Karpas-422 (cell line): ENCODE results near the gene NAP1L1. TPM values are rescaled to one million over a fixed set of nuclear protein-coding genes. Genes with fewer than 3 reads are reported as not detected.

Experiments
- DNase-seq: peaks from one replicate; pipeline ENCODE4 v3.0.0-alpha.2; 2015
- H2AFZ ChIP-seq: fragments of 200-600 bp; sonication (generic); 2 replicates; pipeline ENCODE4 v1.6.1; 2014; ENCODE audit warnings: antibody characterized with exemption, low read length, mixed read lengths
- H3K27ac ChIP-seq: fragments of 200-600 bp; sonication (generic); 2 replicates; pipeline ENCODE4 v1.5.1; 2014; ENCODE audit warnings: mild to moderate bottlenecking, low read length, moderate library complexity
- H3K27me3 ChIP-seq: fragments of 200-600 bp; sonication (generic); 2 replicates; pipeline ENCODE4 v1.6.1; 2014; ENCODE audit warnings: low read length, mixed read lengths
- H3K36me3 ChIP-seq: fragments of 200-600 bp; sonication (generic); 2 replicates; pipeline ENCODE4 v1.6.1; 2014; ENCODE audit warnings: low read length, mixed read lengths; ENCODE audit not compliant: insufficient read depth
- H3K4me1 ChIP-seq: fragments of 200-600 bp; sonication (generic); 2 replicates; pipeline ENCODE4 v1.6.1; 2014; ENCODE audit warnings: mild to moderate bottlenecking, low read length, mixed read lengths
- H3K4me2 ChIP-seq: fragments of 200-600 bp; sonication (generic); 2 replicates; pipeline ENCODE4 v1.6.1; 2014; ENCODE audit warnings: low read length, low read depth, mild to moderate bottlenecking; ENCODE audit not compliant: poor library complexity, severe bottlenecking
- H3K4me3 ChIP-seq: fragments of 200-600 bp; sonication (generic); 2 replicates; pipeline ENCODE4 v1.5.1; 2014; ENCODE audit warnings: mild to moderate bottlenecking, antibody characterized with exemption, low read length, mixed read lengths
- H3K79me2 ChIP-seq: fragments of 200-600 bp; sonication (generic); 2 replicates; pipeline ENCODE4 v1.6.1; 2014; ENCODE audit warnings: mild to moderate bottlenecking, low read length, mixed read lengths
- H3K9ac ChIP-seq: fragments of 200-600 bp; sonication (generic); 2 replicates; pipeline ENCODE4 v1.6.0; 2014; ENCODE audit warnings: low read length
- H3K9me2 ChIP-seq: fragments of 200-600 bp; sonication (generic), shearing (Covaris generic); replicated peaks from 2 replicates; pipeline ENCODE4 v1.6.0; 2014; ENCODE audit warnings: mild to moderate bottlenecking, low read length, moderate library complexity; ENCODE audit not compliant: insufficient read depth
- H3K9me3 ChIP-seq: fragments of 300-700, 200-600 bp; sonication (generic); 2 replicates; pipeline ENCODE4 v1.6.1; 2014; ENCODE audit warnings: low read length, mixed read lengths
- H4K20me1 ChIP-seq: fragments of 200-600 bp; sonication (generic); 2 replicates; pipeline ENCODE4 v1.6.1; 2014; ENCODE audit warnings: mild to moderate bottlenecking, antibody characterized with exemption, low read length, low read depth; ENCODE audit not compliant: insufficient read depth
- total RNA-seq: library from RNA; depleted of rRNA; stranded (reverse); fragments of >200 nt; shearing (Covaris generic); gene quantifications from 2 replicates; pipeline ENCODE4 v1.2.3, GENCODE V29; 2014; ENCODE audit warnings: low replicate concordance

Gene NAP1L1
- total RNA-seq, 1 experiment from 2014 or later, result 401 TPM

DNA sequence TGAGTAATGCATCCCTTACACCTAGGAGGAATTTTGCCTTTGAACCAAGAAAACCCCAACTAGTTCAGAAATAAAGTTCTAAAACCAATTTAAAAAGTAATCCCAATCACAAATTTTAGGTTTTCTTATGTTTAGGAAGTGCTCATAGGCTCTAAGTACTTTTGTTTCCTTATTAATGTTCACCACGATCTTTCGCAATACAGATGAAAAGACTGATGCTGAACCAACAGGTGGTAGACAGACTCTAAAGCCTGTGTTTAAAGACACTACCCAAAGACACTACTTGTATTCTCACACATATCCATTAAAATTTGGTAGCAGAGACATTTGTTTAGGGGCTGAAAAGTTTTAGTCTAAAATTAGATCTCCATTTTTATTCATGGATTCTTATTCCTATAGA, 42.3 kb downstream of the NAP1L1 start:
- H3K4me1 ChIP-seq, result peaks cover 16% of the 10 kb centered on the region
- H2AFZ ChIP-seq, result no peak overlapping the region
- no peak overlapping the region for H3K27ac ChIP-seq
- H3K79me2 ChIP-seq, result no peaks in the 10 kb centered on the region
- no peak overlapping the region for H3K4me3 ChIP-seq
- no peaks in the 10 kb centered on the region for H4K20me1 ChIP-seq
- H3K9me2 ChIP-seq, result no peaks in the 10 kb centered on the region
- H3K4me2 ChIP-seq, result no peak overlapping the region
- no peak overlapping the region for H3K9ac ChIP-seq
- no peaks in the 10 kb centered on the region for H3K27me3 ChIP-seq
- peaks cover 33% of the 10 kb centered on the region for H3K36me3 ChIP-seq
- no peaks in the 10 kb centered on the region for H3K9me3 ChIP-seq
- DNase-seq, result no peak

DNA sequence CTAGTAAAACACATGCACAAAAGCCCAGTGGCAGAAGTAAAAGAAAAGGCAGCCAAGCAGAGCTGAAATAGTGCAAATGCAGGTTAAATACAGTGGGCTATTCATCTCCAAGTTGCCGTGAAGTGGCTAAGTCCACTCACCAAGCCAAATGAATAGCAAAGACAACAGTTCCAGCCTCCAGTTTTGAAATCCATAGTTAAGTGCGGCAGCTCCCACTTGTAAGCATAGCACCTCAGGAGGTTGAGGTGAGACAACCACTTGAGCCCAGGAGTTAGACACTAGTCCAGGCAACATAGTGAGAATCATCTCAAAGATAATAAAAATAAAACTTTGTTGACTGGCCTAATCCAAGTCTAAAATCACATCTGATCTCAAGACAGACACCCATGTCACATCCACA, 43.1 kb downstream of the NAP1L1 start:
- Histone ChIP-seq H2AFZ (no peak overlapping the region), H3K9me2 (no peaks in the 10 kb centered on the region), H3K9ac (no peak overlapping the region), H3K36me3 (peaks cover 30% of the 10 kb centered on the region), H3K27me3 (no peaks in the 10 kb centered on the region), H3K4me1 (peaks cover 16% of the 10 kb centered on the region), H3K4me2 (no peak overlapping the region), H4K20me1 (no peaks in the 10 kb centered on the region), H3K27ac (no peak overlapping the region), H3K9me3 (no peaks in the 10 kb centered on the region), H3K79me2 (no peaks in the 10 kb centered on the region), H3K4me3 (no peak overlapping the region)
- no peak for DNase-seq

DNA sequence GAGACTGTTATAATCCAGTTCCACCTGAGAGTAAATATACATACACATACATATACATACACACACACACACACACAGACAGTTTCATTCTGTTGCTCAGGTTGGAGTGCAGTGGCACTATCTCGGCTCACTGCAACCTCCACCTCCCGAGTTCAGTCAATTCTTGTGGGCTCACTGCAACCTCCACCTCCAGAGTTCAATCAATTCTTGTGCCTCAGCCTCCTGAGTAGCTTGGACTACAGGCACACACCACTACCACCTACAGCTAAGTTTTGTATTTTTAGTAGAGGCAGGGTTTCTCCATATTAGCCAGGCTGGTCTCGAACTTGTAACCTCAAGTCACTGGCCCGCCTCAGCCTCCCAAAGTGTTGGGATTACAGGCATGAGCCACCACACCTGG, 44.0 kb downstream of the NAP1L1 start:
- Histone ChIP-seq H3K9me2 (no peaks in the 10 kb centered on the region), H3K36me3 (peaks cover 26% of the 10 kb centered on the region), H2AFZ (no peak overlapping the region), H3K4me2 (no peak overlapping the region), H3K9me3 (no peaks in the 10 kb centered on the region), H3K9ac (no peak overlapping the region), H3K4me3 (no peak overlapping the region), H3K27me3 (no peaks in the 10 kb centered on the region), H3K4me1 (peaks cover 21% of the 10 kb centered on the region), H4K20me1 (no peaks in the 10 kb centered on the region), H3K79me2 (no peaks in the 10 kb centered on the region), H3K27ac (no peak overlapping the region)
- no peak for DNase-seq

DNA sequence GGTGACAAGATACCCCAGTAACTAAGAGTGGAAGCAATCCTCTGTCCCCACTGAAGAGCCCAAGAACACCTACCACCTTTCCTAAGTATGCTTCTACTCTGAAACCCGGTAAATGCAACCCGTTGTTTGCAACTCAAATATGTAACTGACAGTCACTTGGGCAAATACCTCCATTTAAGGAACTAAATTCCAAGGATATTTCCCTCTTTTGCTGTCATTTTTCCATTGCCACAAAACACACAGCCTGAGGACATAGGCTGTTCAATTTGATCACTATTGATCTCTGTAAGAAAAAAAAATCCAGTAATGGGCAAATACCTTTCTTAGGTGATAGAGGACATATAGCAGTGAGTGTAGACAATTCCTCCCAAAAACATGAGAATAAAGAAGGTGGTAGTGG, 46.3 kb downstream of the NAP1L1 start:
- Histone ChIP-seq H3K27me3 (no peaks in the 10 kb centered on the region), H3K4me3 (no peak overlapping the region), H3K9me2 (no peaks in the 10 kb centered on the region), H3K9ac (no peak overlapping the region), H3K4me1 (peaks cover 41% of the 10 kb centered on the region), H2AFZ (no peak overlapping the region), H4K20me1 (no peaks in the 10 kb centered on the region), H3K36me3 (peaks cover 5% of the 10 kb centered on the region; the same call in 1 of the 2 replicates), H3K9me3 (no peaks in the 10 kb centered on the region), H3K27ac (peak overlapping the region; percentile 26), H3K79me2 (no peaks in the 10 kb centered on the region), H3K4me2 (no peak overlapping the region)
- DNase-seq, result no peak

DNA sequence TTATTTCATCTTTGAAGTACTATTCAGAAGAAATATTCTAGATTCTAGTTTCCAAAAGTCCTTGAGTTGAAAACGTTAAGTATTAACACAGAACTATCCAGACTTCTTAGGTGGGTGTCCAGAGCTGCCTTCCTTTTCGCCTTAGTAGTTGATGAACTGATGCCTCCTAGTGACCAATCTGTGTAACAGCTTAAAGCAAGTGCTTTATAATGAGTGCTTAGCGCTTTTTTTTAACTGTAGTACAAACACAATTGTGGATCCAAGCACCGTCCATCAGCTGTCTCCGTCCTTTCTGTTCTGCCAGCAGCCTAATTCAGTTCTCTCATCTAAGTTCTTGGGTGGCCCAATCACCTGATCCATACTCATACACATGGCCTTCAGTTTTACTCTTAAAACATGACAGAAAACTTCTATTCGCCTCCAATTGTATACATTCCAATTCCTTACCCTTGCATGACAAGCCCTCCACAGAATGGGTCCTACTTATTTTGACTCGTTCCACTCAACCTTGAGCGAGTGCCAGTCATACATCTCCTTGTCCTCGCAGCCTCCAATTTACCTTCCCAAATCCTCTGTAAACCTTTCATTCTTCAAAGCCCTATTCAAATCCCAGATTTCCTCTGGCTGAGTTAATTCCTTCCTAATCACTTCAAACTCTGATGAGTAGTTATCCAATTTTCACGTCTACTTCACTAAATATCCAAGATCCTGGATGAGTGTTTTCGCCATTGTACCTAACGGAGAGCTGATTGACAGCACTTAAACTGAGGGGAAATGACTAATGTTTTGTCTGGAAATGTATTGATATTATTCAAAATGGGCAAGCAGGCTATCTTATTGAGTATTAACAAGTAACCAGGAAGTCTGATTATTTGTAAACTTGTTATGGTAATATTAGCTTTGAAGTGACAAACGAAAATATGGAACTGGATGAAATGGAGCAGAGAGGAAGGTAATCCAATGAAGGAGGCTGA, 47.1 kb downstream of the NAP1L1 start:
- Histone ChIP-seq H3K36me3 (peaks cover 5% of the 10 kb centered on the region; the same call in 1 of the 2 replicates), H3K4me1 (peaks cover 48% of the 10 kb centered on the region), H3K27ac (peak overlapping the region; percentile 26), H3K9ac (no peak overlapping the region), H3K9me3 (no peaks in the 10 kb centered on the region), H4K20me1 (no peaks in the 10 kb centered on the region), H3K9me2 (no peaks in the 10 kb centered on the region), H3K27me3 (no peaks in the 10 kb centered on the region), H3K4me3 (no peak overlapping the region), H2AFZ (no peak overlapping the region), H3K4me2 (no peak overlapping the region), H3K79me2 (no peaks in the 10 kb centered on the region)
- peak; percentile 90 for DNase-seq

DNA sequence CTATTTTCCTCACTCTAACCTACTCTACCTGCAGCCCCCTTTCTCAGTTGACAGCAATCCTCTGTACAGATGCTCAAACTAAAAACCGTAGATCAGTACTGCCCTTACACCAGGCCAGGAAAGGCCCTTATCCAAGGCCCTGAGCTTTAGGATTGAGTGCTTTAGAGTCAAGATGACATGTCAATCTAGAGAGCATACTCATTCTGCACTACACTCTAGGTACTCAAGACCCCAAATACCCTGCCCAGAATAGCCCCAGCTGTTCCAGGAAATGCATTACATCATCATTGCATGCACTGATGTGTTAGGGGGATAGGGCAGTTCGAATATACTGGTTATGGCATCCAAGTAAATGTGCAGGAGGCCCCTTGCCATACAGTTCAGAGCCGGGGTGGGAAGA, 49.4 kb downstream of the NAP1L1 start:
- H2AFZ ChIP-seq, result no peak overlapping the region
- no peak overlapping the region for H3K4me3 ChIP-seq
- no peaks in the 10 kb centered on the region for H3K36me3 ChIP-seq
- H3K79me2 ChIP-seq, result peaks cover 12% of the 10 kb centered on the region
- H3K27me3 ChIP-seq, result no peaks in the 10 kb centered on the region
- no peaks in the 10 kb centered on the region for H3K9me2 ChIP-seq
- H4K20me1 ChIP-seq, result peaks cover 5% of the 10 kb centered on the region; the same call in 1 of the 2 replicates
- H3K9ac ChIP-seq, result no peak overlapping the region
- peaks cover 51% of the 10 kb centered on the region for H3K4me1 ChIP-seq
- no peaks in the 10 kb centered on the region for H3K9me3 ChIP-seq
- H3K27ac ChIP-seq, result peak overlapping the region; percentile 44
- no peak overlapping the region for H3K4me2 ChIP-seq
- no peak for DNase-seq

DNA sequence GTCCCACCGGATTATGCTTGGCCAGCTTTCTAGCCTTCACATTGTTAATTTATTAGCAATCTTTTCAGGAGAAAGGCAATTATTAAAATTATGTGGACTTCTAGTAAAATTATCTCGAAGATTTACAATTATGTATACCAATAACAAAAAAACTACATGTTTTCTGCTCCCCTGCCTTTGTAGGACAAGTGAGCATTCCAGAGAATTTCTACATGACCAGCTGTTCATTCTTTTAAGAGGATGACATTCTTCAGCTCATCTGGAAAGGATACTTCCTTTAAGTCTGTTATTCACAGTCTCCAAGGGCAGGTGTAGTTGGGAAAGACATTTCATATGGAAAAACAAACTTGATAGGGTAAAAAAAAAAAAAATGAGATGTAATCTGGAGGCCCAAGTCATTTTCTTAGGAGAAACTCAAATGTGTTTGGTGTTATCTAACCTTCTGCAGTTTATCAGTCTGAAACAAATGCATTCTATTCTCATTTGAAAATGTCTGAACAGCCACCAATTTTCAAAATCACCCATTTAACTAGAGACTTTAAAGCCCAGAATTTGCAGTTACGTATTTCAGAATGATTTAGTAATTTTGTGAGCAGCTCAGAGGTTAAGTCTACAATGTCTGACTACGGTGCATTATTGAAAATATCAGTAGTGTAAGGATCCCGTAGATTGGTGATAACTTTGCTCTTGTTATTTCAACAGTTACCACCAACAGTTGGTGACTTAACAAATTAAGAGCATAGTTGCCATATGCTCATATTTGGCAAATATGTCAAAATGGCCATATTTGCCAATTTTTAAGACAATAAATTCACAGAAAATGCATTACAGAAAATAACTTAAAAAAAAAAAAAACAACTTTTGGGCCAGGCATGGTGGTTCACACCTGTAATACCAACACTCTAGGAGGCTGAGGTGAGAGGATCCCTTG, 51.1 kb downstream of the NAP1L1 start:
- Histone ChIP-seq H3K27ac (peak overlapping the region; percentile 87), H3K9ac (peak overlapping the region; percentile 94), H3K27me3 (no peaks in the 10 kb centered on the region), H3K9me3 (no peaks in the 10 kb centered on the region), H3K4me1 (peaks cover 63% of the 10 kb centered on the region), H2AFZ (no peak overlapping the region), H3K4me2 (peak overlapping the region; percentile 90), H3K36me3 (peaks cover 12% of the 10 kb centered on the region), H3K79me2 (peaks cover 15% of the 10 kb centered on the region), H4K20me1 (peaks cover 15% of the 10 kb centered on the region; the same call in 1 of the 2 replicates), H3K4me3 (peak overlapping the region; percentile 88), H3K9me2 (no peaks in the 10 kb centered on the region)
- DNase-seq, result no peak
